Urinary bladder (tissue), 4 donors: ENCODE measurements around the gene PDK4. TPM values are rescaled to one million over a fixed set of nuclear protein-coding genes. Genes with fewer than 3 reads are reported as not detected.
"Not testable (repeated sequence)": the region's sequence is repeated elsewhere in the genome, so short reads cannot be mapped to it uniquely, and the experiment has no call there.

ENCODE experiments used
- DNase-seq: peaks from one replicate; pipeline ENCODE4 v3.0.0-alpha.2; 2015; ENCODE audit errors: extremely low spot score
- H3K27ac ChIP-seq: one replicate; pipeline ENCODE4 v1.5.1; 2013; ENCODE audit warnings: low read depth, mild to moderate bottlenecking, moderate library complexity
- H3K36me3 ChIP-seq: one replicate; pipeline ENCODE4 v1.6.1; 2013; ENCODE audit warnings: mild to moderate bottlenecking, moderate library complexity; ENCODE audit not compliant: insufficient read depth
- H3K4me1 ChIP-seq: one replicate; pipeline ENCODE4 v1.6.1; 2013; ENCODE audit warnings: mild to moderate bottlenecking, moderate library complexity; ENCODE audit not compliant: insufficient read depth
- H3K4me3 ChIP-seq: one replicate; pipeline ENCODE4 v1.5.1; 2013; ENCODE audit warnings: low read depth, low read length
- WGBS: extraction: QIAGEN DNeasy Blood & Tissue Kit; methylation state at CpG from one replicate; pipeline ENCODE4 v1.1.7; 2013; 5-methylcytosine and 5-hydroxymethylcytosine counted together
- polyA plus RNA-seq: library from polyadenylated mRNA; stranded (reverse); fragments of 200-250 nt; gene quantifications from one replicate; pipeline ENCODE4 v1.2.3, GENCODE V29; 2013
- total RNA-seq: library from RNA; depleted of rRNA; stranded (reverse); fragments of >200 nt; gene quantifications from one replicate; pipeline ENCODE4 v1.2.3, GENCODE V29; 2014
- donor health status: healthy with polysubstance abuse.
- donor health status: healthy.

Gene PDK4
- total and polyA plus RNA-seq, 2 donors: 16.4 to 183 TPM

DNA sequence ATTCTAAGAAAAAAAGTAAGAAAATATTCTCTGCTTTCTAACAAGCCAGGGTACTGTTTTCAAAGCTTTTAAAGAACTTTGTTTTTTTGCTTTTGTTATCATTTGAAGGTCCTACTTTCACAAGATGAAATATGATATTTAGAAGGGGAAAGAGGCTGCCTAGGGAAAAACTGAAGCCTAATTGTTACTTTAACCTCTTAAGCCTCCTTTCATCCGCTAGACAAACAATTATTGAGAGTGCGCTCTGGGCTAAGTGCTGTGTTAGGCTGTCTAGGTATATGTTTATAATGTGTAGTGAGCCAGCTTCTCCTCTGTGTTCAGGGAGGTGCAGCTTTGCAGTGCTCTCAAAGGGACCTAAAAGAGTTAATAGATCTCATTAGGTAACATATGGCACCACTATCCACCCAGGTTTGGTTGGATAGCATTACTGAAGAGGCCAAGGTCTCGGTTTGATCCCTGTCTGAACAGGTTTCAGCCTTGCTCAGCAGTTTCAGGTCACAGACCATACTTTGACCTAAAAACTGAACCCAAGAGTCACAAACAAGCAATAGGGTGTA, 17.9 kb downstream of the PDK4 start:
- no peaks in the 10 kb centered on the region for H3K36me3 ChIP-seq
- H3K27ac ChIP-seq: no peak overlapping the region
- no peak for DNase-seq
- WGBS: 44% methylated on average over 3 of the region's 3 CpGs
- no peaks in the 10 kb centered on the region for H3K4me1 ChIP-seq
- H3K4me3 ChIP-seq: no peak overlapping the region

DNA sequence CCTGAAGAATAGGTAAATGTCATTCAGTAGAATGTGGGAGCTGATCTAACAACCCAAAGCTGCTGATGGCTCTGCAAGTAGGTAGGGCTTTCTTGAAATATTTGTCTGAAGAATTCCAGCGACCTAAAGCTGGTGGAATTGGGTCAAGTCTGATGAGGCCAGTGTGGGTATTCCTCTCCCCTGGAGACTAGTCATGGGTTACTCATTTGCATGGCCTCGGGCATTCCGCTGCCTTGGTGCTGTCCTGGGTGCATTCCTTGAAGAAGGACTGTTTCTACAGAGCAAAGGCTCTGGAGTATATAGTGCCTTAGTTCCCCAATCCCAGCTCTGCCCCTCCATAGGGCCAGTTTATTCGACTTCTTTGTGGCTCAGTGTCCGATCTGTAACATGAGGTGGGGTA, 19.2 kb downstream of the PDK4 start:
- H3K27ac ChIP-seq: no peak overlapping the region
- 82% methylated on average over 5 of the region's 5 CpGs for WGBS
- no peaks in the 10 kb centered on the region for H3K36me3 ChIP-seq
- no peaks in the 10 kb centered on the region for H3K4me1 ChIP-seq
- H3K4me3 ChIP-seq: no peak overlapping the region
- DNase-seq: no peak

DNA sequence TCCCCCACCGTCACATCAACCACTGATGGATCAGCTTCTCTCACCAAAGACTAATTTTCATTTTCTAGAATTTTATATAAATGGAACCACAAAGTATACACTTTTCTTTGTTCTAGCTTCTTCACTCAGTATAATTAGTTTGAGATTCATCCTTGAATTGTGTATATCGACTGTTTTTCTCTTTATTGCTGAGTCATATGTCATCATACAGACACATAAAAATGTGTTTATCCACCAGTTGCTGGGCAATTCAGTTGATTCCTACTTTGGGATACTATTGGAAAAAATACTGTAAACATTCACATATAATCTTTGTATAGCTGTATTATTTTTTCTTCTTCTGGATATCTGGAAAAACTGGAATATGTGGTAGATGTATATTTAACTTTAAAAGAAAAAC, 26.6 kb downstream of the PDK4 start:
- no peaks in the 10 kb centered on the region for H3K36me3 ChIP-seq
- WGBS: 75% methylated on average over 2 of the region's 2 CpGs

DNA sequence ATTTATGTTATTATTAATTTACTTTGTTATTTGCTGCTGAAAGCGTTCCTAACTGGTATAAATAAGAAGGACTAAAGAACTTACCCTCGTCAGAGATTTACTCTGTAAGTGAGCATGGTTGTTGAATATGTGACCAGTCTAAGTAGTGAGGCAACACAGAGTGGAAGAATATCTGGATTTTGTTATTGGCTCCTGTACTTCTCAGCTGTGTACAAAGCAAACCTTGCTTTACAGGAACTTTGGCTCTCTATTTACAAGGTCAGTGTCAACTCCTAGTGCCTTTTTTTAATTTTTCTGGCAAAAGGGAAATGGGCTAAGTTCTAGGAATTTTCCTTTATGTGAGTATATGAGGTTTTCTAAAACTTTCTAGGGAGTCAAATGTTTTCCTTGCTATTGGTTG, 35.6 kb downstream of the PDK4 start:
- 83% methylated on average over 2 of the region's 2 CpGs for WGBS
- no peak overlapping the region for H3K4me3 ChIP-seq
- H3K36me3 ChIP-seq: no peaks in the 10 kb centered on the region
- no peak overlapping the region for H3K27ac ChIP-seq
- DNase-seq: no peak
- no peaks in the 10 kb centered on the region for H3K4me1 ChIP-seq

More for the DNA sequence above, 26.6 kb downstream of the PDK4 start:
- Histone ChIP-seq H3K4me3 (no peak overlapping the region), H3K4me1 (no peaks in the 10 kb centered on the region), H3K27ac (no peak overlapping the region)
- DNase-seq: no peak

DNA sequence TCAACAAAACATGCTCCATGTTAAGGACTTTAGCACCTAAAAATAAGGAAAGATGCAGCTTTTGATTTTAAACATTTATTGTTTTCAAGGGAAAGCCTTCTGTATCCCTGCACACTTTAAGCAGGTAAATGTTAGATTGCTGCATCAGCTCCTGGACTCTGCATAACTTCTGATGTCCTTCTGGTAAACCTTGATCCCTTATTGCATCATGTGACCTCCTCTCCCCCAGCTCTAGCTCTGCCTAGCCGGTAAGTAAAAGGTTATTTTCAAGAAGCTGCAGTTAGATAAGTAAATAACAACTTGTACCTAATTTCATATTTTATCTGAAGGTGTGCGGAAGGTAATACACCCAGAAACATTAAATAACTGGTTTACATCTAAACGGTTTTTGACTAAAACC, 37.5 kb downstream of the PDK4 start:
- Histone ChIP-seq H3K4me3 (no peak overlapping the region), H3K27ac (no peak overlapping the region), H3K36me3 (peaks cover 3% of the 10 kb centered on the region), H3K4me1 (no peaks in the 10 kb centered on the region)
- no peak for DNase-seq
- WGBS: 75% methylated on average over 3 of the region's 3 CpGs

DNA sequence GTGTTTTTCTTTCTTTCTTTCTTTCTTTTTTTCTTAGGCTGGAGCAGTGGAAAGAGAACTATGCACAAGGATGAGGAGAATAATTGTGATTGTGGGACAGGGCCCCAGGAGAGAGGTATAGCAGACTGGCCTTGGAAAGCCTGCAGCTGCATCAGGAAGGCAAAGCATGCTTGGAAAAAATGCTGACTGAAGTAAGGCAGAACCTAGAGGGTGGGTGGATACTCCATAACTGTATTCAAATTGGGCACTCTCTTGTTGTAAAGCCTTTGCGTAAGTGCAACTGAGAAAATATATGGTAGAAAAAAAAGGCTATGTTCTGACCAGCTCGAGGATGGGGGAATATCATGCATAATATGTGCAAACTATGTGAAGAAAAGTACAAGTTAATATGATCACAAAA, 39.5 kb downstream of the PDK4 start:
- 94% methylated on average over 2 of the region's 2 CpGs for WGBS

DNA sequence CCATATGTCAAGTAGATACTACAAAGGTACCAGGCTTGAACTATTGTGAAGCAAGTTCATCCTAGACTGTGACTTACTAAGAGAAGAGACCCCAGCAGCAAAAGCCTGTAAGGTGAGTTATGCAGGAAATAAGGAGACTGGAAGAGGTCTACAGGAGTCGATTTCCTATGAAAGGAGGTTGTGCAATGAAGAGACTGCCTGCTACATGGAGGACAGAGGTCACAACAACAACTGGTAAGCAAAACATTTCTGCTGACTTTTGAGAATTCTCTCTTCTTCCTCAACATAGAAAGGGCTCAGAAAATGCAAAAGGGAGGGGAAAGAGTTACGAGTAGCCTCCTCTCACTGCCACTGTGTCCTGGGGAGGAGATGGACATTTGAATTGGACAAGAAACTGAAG, 42.4 kb downstream of the PDK4 start:
- peaks cover 3% of the 10 kb centered on the region for H3K36me3 ChIP-seq
- WGBS: 75% methylated on average over 2 of the region's 2 CpGs
- DNase-seq: no peak
- H3K4me3 ChIP-seq: no peak overlapping the region
- no peak overlapping the region for H3K27ac ChIP-seq
- H3K4me1 ChIP-seq: peaks cover 2% of the 10 kb centered on the region

More for the DNA sequence above, 39.5 kb downstream of the PDK4 start:
- H3K36me3 ChIP-seq: peaks cover 3% of the 10 kb centered on the region
- H3K4me1 ChIP-seq: no peaks in the 10 kb centered on the region
- no peak overlapping the region for H3K4me3 ChIP-seq
- H3K27ac ChIP-seq: no peak overlapping the region
- no peak for DNase-seq

DNA sequence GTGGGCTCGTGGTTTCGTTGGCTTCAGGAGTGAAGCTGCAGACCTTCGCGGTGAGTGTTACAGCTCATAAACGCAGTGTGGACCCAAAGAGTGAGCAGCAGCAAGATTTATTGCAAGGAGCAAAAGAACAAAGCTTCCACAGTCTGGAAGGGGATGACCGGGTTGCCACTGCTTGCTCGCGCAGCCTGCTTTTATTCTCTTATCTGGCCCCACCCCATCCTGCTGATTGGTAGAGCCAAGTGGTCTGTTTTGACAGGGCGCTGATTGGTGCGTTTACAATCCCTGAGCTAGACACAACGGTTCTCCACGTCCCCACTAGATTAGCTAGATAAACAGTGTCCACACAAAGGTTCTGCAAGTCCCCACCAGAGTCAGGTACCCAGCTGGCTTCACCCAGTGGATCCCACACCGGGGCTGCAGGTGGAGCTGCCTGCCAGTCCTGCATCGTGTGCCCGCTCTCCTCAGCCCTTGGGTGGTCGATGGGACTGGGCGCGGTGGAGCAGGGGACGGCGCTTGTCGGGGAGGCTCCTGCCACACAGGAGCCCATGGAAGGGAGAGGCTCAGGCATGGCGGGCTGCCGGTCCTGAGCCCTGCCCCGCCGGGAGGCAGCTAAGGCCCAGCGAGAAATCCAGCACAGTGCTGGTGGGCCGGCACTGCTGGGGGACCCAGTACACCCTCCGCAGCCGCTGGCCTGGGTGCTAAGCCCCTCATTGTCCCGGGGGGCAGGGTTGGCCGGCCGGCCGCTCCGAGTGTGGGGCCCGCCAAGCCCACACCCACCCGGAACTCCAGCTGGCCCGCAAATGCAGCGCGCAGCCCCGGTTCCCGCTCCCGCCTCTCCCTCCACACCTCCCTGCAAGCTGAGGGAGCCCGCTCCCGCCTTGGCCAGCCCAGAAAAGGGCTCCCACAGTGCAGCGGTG, 44.0 kb downstream of the PDK4 start:
- not testable (repeated sequence) for H3K4me3 ChIP-seq, H3K36me3 ChIP-seq, DNase-seq, H3K4me1 ChIP-seq, H3K27ac ChIP-seq
- 89% methylated on average over 45 of the region's 45 CpGs for WGBS

DNA sequence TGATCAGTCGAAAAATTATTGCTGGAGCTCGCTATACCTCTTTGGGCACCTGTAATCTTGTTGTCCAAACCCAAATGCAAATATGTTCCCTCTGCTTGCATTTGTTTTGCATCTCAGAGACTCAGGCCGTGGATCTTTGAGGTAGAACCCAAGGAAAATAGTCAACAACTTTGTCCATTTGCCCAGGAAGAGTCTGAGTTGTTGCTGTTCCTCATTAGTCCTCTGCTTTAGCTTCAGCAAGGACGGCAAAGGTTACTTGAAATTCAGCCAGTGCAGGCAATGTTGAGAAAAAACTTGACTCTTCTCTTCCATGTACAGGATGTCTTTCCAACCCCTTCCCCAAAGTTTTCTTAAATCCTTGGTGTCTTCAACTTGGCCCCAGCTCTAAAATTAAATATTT, 45.8 kb downstream of the PDK4 start:
- 44% methylated on average over 4 of the region's 4 CpGs for WGBS
- Histone ChIP-seq H3K4me1 (peaks cover 3% of the 10 kb centered on the region), H3K36me3 (peaks cover 3% of the 10 kb centered on the region), H3K4me3 (no peak overlapping the region), H3K27ac (peak overlapping the region; percentile 92)
- no peak for DNase-seq

DNA sequence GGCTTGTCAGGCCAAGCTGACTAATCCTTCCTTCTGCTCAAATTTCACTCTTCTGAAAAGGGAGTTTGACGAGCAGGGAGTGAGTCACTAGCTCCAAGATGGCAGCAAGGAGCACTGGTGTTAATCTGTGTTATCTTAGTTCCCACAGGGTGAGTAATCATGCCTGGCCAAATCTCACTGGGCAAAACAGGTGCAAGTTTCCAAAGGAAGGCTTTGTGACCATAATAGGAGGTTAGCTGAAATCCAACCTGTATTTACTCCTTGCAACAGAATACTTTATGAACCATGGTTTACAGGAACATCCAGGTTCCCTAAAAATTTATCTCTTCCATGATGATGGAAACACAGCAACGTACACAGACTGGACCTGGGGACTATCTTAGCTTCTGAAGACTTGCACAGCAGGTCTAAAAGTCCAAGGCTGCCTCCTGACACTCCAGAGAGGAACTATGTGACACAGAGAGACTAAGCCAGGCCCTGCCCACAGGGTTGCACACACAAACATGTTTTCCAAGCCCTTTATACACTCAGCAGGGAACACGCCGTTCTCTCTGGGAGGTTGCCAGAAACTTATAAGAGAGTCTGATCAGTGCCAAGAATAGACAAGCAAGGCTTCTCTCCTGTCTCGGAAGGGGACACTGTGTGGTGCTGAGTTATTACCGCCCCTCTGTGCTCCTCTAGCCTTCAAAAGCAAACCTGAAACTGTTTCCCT, 46.3 kb downstream of the PDK4 start:
- 13% methylated on average over 6 of the region's 6 CpGs for WGBS
- H3K4me3 ChIP-seq: no peak overlapping the region
- peaks cover 3% of the 10 kb centered on the region for H3K4me1 ChIP-seq

DNA sequence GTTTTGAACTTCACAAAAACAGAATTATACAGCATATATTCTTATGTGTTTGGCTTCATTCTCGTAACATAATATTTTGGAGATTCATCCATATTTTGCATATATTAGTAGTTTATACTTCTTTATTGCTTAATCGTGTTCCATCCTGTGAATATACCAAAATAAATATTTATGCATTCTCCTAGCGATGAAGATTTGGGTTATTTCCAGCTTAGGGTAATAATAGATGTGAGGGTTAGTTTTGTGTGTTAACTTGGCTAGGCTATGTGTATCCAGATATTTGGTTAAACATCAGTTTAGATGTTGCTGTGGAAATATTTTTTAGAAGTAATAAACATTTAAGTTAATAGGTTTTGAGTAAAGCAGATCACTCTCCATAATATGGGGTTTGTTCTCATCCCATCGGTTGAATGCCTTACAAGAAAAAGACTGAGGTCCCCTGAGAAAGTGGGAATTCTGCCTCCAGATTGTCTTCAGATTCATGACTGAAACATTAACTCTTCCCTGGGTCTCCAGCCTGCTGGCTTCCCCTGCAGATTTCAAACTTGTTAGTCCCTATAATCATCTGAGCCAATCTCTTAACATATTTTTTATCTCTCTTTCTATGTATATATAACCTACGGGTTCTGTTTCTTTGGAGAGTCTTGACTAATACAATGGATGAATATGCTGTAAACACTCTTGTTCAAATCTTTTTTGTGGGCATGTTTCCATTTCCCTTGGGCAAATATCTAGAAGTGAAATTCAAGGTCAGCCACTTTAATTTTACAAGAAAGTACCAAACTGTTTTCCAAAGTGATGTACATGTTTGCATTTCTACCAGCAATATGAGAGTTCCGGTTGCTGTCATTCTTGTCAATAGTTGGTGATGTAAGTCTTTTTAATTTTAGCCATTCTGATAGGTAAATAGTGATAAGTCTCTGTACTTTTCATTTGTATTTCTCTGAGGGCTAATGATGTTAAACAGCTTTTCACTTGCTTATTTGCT, 48.7 kb downstream of the PDK4 start:
- DNase-seq: no peak
- Histone ChIP-seq H3K4me3 (no peak overlapping the region), H3K27ac (peak overlapping the region; percentile 29), H3K36me3 (no peaks in the 10 kb centered on the region), H3K4me1 (peaks cover 3% of the 10 kb centered on the region)
- 40% methylated on average over 6 of the region's 6 CpGs for WGBS

More for the DNA sequence above, 46.3 kb downstream of the PDK4 start:
- H3K36me3 ChIP-seq: peaks cover 3% of the 10 kb centered on the region
- H3K27ac ChIP-seq: peak overlapping the region; percentile 92
- DNase-seq: peak; percentile 80

DNA sequence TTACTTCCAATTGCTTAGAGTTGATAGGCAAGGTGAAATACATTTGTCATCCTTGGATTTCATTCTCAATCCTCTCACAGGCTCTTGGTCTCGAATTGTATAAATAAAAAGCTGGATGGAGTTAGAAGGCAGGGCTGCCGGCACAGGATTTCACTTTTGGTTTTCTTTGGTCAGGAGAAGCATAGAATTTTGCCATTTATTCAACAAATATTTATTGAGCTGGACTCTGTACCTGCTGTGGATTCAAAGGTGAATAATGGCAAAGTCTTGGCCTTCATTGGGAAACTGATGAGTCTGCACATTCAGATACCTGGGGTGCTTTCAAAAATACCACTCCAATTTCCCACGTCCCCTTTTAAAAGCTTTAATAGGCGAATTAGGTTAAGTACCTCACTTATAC, 49.7 kb downstream of the PDK4 start:
- 54% methylated on average over 4 of the region's 4 CpGs for WGBS
- H3K4me3 ChIP-seq: no peak overlapping the region
- no peaks in the 10 kb centered on the region for H3K36me3 ChIP-seq
- H3K4me1 ChIP-seq: peaks cover 3% of the 10 kb centered on the region
- no peak for DNase-seq
- peak overlapping the region; percentile 67 for H3K27ac ChIP-seq

DNA sequence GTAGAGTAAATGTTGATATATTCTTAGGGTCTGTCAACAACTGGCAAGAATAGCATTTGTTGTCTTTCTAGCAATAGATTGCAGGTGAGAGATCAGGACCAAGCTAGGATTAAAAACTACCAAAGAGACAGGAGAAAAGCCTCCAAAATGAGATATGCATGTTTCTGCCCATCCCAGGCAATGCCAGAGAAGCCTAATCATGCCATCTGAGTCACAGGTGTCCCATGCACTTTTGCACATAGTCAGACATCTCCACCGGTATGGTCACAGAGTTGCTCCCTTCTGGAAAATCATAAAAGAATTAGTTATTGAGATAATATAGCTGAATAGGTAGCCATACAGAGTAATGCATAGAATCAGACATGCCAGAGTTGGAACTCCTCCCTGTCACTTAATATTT, 50.6 kb downstream of the PDK4 start:
- Histone ChIP-seq H3K4me1 (peaks cover 1% of the 10 kb centered on the region), H3K27ac (peak overlapping the region; percentile 66), H3K4me3 (no peak overlapping the region), H3K36me3 (no peaks in the 10 kb centered on the region)
- 86% methylated on average over 1 of the region's 1 CpG for WGBS
- no peak for DNase-seq
